Endodermal cell (in vitro differentiated cells): ENCODE data around the gene PCYT1A. TPM values are rescaled to one million over a fixed set of nuclear protein-coding genes. Genes with fewer than 3 reads are reported as not detected.
A peak's percentile ranks its signal among the peaks of the same experiment; 100 is the strongest.

ENCODE experiments used
- DNase-seq: peaks from one replicate; pipeline ENCODE4 v3.0.0-alpha.2; 2017
- H3K27ac ChIP-seq: 2 replicates; pipeline ENCODE4 v1.5.1; 2013; ENCODE audit warnings: mild to moderate bottlenecking, low read depth, low read length, moderate library complexity
- H3K27me3 ChIP-seq: 2 replicates; pipeline ENCODE4 v1.6.1; 2013; ENCODE audit warnings: mild to moderate bottlenecking, low read length, moderate library complexity; ENCODE audit not compliant: insufficient read depth, control insufficient read depth, poor library complexity, severe bottlenecking
- H3K36me3 ChIP-seq: 2 replicates; pipeline ENCODE4 v1.7.0; 2013; ENCODE audit warnings: mild to moderate bottlenecking, low read length, moderate library complexity; ENCODE audit not compliant: control insufficient read depth, insufficient read depth
- H3K4me1 ChIP-seq: one replicate; pipeline ENCODE4 v1.7.0; 2013; ENCODE audit warnings: low read length; ENCODE audit not compliant: control insufficient read depth, insufficient read depth
- H3K4me3 ChIP-seq: 2 replicates; pipeline ENCODE4 v1.5.1; 2013; ENCODE audit warnings: mild to moderate bottlenecking, low read length, moderate library complexity
- H3K9ac ChIP-seq: 2 replicates; pipeline ENCODE4 v1.6.1; 2013; ENCODE audit warnings: mild to moderate bottlenecking, low read length, moderate library complexity; ENCODE audit not compliant: poor library complexity, severe bottlenecking; ENCODE audit errors: extremely low read depth
- H3K9me3 ChIP-seq: 2 replicates; pipeline ENCODE4 v1.6.1; 2013; ENCODE audit warnings: mild to moderate bottlenecking, low read length, moderate library complexity; ENCODE audit not compliant: control insufficient read depth
- H3K27ac Mint-ChIP-seq: 2 replicates; pipeline ENCODE4 v1.8.0; 2020; ENCODE audit warnings: mixed read lengths
- H3K27me3 Mint-ChIP-seq: 2 replicates; pipeline ENCODE4 v1.8.0; 2021; ENCODE audit warnings: mild to moderate bottlenecking, mixed read lengths; ENCODE audit not compliant: insufficient read depth
- H3K36me3 Mint-ChIP-seq: 2 replicates; pipeline ENCODE4 v1.8.0; 2020; ENCODE audit warnings: low read depth, mixed read lengths
- H3K4me1 Mint-ChIP-seq: 2 replicates; pipeline ENCODE4 v1.8.0; 2020; ENCODE audit warnings: mixed read lengths
- H3K4me3 Mint-ChIP-seq: 2 replicates; pipeline ENCODE4 v1.8.0; 2020; ENCODE audit warnings: mild to moderate bottlenecking, moderate library complexity, mixed read lengths
- H3K9me3 Mint-ChIP-seq: 2 replicates; pipeline ENCODE4 v1.8.0; 2020; ENCODE audit warnings: mild to moderate bottlenecking, mixed read lengths
- WGBS, 2 experiments: methylation state at CpG; one replicate each; pipeline versions ENCODE4 v1.1.5 to v1.1.7; 2013; ENCODE audit warnings: missing lambda C conversion rate in 2 of 2, mixed read lengths in 1 of 2; ENCODE audit not compliant: insufficient coverage in 1 of 2, insufficient read length in 1 of 2; 5-methylcytosine and 5-hydroxymethylcytosine counted together
- total RNA-seq, 2 donors: library from RNA; stranded (reverse); fragmentation: NEBNext Ultra II Directional in 1 of 2; extraction: Animal tissue kit (Norgen Biotek cat#: 25700) in 1 of 2; gene quantifications; 2 replicates in 1 of 2; 3 replicates in 1 of 2; pipeline ENCODE4 v1.2.1, GENCODE V29; 2021
- TF ChIP-seq, protein P1 (sequence below): fragments of 200-600 bp; sonication (generic); conservative IDR thresholded peaks from 2 replicates; pipeline ENCODE4 v1.5.0; 2021; ENCODE audit warnings: antibody characterized with exemption, mild to moderate bottlenecking

The PCYT1A gene
- total RNA-seq, 2 donors from 2014 or later = 30.2 to 32.5 TPM

DNA sequence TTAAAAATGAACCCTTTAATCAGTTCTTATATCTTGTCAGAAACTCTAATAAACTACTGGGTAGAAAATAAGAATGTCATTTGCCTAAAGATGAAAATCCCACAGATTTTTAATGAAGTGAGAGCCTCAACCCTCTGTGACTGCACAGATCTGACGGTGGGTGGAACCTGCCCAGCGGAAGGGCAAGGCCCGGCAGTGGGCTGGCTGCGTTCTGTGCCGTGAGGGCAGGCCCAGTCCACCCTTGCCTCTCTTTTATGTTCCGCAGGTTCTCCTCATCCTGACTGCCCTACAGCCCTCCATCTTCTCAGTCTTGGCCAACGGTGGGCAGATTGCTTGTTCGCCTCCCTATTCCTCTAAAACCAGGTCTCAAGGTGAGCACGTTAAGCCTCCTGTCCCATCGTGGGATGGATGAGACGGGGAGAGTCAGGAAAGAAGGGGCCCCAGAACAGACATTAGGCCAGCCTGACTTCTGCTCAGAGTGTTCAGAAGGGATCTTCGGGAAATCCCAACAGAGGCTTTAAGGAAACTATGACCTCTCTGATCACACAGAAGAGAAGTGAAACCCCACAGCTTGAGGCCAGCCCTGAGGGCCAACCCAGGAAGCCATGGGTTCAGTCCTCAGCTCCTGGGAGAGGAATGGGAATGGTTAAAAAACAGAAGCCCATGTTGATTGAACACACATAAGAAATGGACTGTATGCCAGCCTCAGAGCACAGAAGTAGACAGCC is 55.2 kb downstream of the PCYT1A start:
- H3K4me1 ChIP-seq = peaks cover 3% of the 10 kb centered on the region
- Mint-ChIP-seq H3K9me3 (no peaks in the 10 kb centered on the region), H3K4me3 (no peak overlapping the region), H3K27me3 (peaks cover 2% of the 10 kb centered on the region), H3K27ac (no peak overlapping the region), H3K36me3 (peaks cover 6% of the 10 kb centered on the region), H3K4me1 (peaks cover 2% of the 10 kb centered on the region)
- no peak overlapping the region for H3K9ac ChIP-seq
- H3K27me3 ChIP-seq = no peaks in the 10 kb centered on the region
- WGBS, 2 experiments = 89 to 96% methylated on average over 10 to 12 of the region's 12 CpGs
- H3K4me3 ChIP-seq = no peak overlapping the region
- H3K9me3 ChIP-seq = no peaks in the 10 kb centered on the region
- no peak overlapping the region for H3K27ac ChIP-seq
- TF ChIP-seq, protein P1, sequence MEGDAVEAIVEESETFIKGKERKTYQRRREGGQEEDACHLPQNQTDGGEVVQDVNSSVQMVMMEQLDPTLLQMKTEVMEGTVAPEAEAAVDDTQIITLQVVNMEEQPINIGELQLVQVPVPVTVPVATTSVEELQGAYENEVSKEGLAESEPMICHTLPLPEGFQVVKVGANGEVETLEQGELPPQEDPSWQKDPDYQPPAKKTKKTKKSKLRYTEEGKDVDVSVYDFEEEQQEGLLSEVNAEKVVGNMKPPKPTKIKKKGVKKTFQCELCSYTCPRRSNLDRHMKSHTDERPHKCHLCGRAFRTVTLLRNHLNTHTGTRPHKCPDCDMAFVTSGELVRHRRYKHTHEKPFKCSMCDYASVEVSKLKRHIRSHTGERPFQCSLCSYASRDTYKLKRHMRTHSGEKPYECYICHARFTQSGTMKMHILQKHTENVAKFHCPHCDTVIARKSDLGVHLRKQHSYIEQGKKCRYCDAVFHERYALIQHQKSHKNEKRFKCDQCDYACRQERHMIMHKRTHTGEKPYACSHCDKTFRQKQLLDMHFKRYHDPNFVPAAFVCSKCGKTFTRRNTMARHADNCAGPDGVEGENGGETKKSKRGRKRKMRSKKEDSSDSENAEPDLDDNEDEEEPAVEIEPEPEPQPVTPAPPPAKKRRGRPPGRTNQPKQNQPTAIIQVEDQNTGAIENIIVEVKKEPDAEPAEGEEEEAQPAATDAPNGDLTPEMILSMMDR = no peak
- DNase-seq = no peak
- H3K36me3 ChIP-seq = peaks cover 21% of the 10 kb centered on the region

DNA sequence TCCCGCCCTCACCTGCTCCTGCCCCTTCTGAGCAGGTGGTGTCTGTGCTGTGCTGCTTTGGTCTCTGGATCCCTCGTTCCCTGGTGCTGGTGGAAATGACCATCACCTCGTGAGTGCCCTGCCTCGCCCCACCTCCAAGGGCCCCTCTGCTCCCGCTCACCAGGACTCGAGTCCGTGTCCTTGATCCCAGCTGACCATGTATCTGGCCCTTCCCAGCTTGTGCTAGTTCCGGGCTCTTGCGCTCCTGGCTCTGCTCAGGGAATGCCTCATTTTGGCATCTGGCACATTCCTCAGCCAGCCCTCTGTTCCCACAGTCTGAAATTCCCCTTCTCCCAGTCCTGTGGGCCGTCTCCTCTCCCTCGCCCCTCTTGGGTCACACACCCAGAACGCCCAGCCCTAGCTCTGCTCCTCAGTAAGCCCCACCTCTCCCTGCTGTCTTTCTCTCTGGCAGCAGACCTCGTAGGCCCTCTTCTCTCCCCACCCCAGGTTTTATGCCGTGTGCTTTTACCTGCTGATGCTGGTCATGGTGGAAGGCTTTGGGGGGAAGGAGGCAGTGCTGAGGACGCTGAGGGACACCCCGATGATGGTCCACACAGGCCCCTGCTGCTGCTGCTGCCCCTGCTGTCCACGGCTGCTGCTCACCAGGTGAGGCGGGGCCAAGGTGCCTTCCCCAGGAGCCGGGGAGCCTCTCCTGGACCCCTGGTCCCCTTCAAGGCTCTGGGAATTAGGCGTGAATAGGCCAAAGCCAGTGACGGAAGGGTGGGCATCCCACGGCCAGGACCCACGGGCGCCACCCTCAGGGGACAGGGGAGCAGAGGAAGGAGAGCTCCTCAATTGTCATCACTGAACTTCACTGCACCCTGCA is 59.7 kb downstream of the PCYT1A start:
- peak overlapping the region; percentile 64 for H3K27ac Mint-ChIP-seq
- no peaks in the 10 kb centered on the region for H3K36me3 Mint-ChIP-seq
- no peaks in the 10 kb centered on the region for H3K4me1 ChIP-seq
- H3K9me3 Mint-ChIP-seq = no peaks in the 10 kb centered on the region
- H3K4me3 Mint-ChIP-seq = no peak overlapping the region
- TF ChIP-seq, protein P1 = no peak
- no peak overlapping the region for H3K4me3 ChIP-seq
- no peaks in the 10 kb centered on the region for H3K36me3 ChIP-seq
- H3K27me3 Mint-ChIP-seq = peaks cover 2% of the 10 kb centered on the region
- no peaks in the 10 kb centered on the region for H3K27me3 ChIP-seq
- peak; percentile 57 for DNase-seq
- peaks cover 6% of the 10 kb centered on the region for H3K4me1 Mint-ChIP-seq
- 86 to 87% methylated on average over 13 to 24 of the region's 24 CpGs for WGBS, 2 experiments
- H3K27ac ChIP-seq = no peak overlapping the region
- no peak overlapping the region for H3K9ac ChIP-seq
- no peaks in the 10 kb centered on the region for H3K9me3 ChIP-seq

DNA sequence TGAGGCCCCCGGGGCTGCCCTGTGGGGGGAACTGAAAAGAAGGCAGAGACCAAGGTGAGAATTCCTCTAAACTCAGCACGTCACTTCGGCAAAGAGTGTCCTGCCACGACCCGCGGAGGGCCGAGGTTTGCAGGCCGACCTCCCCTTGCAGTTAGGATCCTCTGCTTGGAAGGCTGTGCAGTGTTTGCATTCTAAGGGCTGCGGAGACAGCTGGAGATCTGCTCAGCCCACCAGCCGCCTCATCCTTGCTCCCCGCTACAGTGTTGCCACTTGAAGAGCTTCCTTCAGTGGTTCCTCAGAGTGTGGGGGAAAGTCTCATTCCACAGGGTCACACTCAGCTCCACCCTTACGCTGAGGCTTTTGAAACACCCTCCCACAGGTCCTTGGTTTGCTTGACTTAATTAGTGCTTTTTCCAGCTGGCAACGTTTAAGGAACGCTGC is 60.4 kb downstream of the PCYT1A start:
- Histone ChIP-seq H3K4me1 (no peaks in the 10 kb centered on the region), H3K9me3 (no peaks in the 10 kb centered on the region), H3K27me3 (no peaks in the 10 kb centered on the region), H3K4me3 (no peak overlapping the region), H3K9ac (no peak overlapping the region), H3K36me3 (no peaks in the 10 kb centered on the region), H3K27ac (no peak overlapping the region)
- WGBS, 2 experiments = 93 to 94% methylated on average over 14 of the region's 14 CpGs
- TF ChIP-seq, protein P1 = no peak
- Mint-ChIP-seq H3K4me3 (no peak overlapping the region), H3K9me3 (no peaks in the 10 kb centered on the region), H3K36me3 (no peaks in the 10 kb centered on the region), H3K4me1 (peaks cover 6% of the 10 kb centered on the region), H3K27me3 (peaks cover 2% of the 10 kb centered on the region), H3K27ac (peak overlapping the region; percentile 64)
- DNase-seq = no peak
